ENCODE measurements around the gene RUNX1.

RUNX1 gene

DNA sequence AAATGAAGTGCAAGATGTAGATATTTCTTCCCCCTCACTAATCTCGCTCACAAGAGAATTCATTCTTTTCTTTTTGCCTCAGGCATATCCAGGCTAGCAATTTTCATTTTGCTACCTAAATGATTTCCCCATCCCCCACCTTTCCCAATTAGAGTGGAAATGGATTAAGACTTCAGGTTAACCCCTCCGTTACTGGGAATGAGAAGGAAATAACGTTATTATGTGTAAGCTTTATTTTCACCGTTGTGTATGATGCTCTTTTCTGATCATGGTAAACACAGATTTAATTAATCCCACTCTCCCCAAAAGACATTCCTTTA, 143.9 kb downstream of the RUNX1 start:
- no peak for ATAC-seq
- TF ChIP-seq CSDC2 (CRISPR knock-in tag; IDR thresholded peaks at IDR 0.05), result no peak
- TF ChIP-seq ZNF8 (CRISPR knock-in tag; IDR thresholded peaks at IDR 0.05), result no peak
- no peak for TF ChIP-seq TCF4 (CRISPR knock-in tag; IDR thresholded peaks at IDR 0.05; ENCODE audit: borderline replicate concordance)
- TF ChIP-seq, protein P1, sequence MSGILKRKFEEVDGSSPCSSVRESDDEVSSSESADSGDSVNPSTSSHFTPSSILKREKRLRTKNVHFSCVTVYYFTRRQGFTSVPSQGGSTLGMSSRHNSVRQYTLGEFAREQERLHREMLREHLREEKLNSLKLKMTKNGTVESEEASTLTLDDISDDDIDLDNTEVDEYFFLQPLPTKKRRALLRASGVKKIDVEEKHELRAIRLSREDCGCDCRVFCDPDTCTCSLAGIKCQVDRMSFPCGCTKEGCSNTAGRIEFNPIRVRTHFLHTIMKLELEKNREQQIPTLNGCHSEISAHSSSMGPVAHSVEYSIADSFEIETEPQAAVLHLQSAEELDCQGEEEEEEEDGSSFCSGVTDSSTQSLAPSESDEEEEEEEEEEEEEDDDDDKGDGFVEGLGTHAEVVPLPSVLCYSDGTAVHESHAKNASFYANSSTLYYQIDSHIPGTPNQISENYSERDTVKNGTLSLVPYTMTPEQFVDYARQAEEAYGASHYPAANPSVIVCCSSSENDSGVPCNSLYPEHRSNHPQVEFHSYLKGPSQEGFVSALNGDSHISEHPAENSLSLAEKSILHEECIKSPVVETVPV (CRISPR knock-in tag; IDR thresholded peaks at IDR 0.05), result no peak
- TF ChIP-seq CREB5 (CRISPR knock-in tag; IDR thresholded peaks at IDR 0.05; ENCODE audit: low read depth), result no peak
- no peak for TF ChIP-seq SNAI2 (CRISPR knock-in tag; IDR thresholded peaks at IDR 0.05)
- TF ChIP-seq ESRRG (CRISPR knock-in tag; IDR thresholded peaks at IDR 0.05), result no peak
- no peak for TF ChIP-seq BACH2 (CRISPR knock-in tag; IDR thresholded peaks at IDR 0.05; ENCODE audit: borderline replicate concordance)
- TF ChIP-seq ISL1 (CRISPR knock-in tag; IDR thresholded peaks at IDR 0.05), result no peak
- TF ChIP-seq PPARA (CRISPR knock-in tag; IDR thresholded peaks at IDR 0.05; ENCODE audit: borderline replicate concordance), result no peak
- no peak for TF ChIP-seq OSR1 (CRISPR knock-in tag; IDR thresholded peaks at IDR 0.05)
- TF ChIP-seq RARB (CRISPR knock-in tag; IDR thresholded peaks at IDR 0.05), result no peak
- TF ChIP-seq TSHZ2 (CRISPR knock-in tag; IDR thresholded peaks at IDR 0.05), result no peak
- TF ChIP-seq ZNF565 (CRISPR knock-in tag; conservative IDR thresholded peaks at IDR 0.05; ENCODE audit: low read depth), result no peak

- ATAC-seq, result no peak
- TF ChIP-seq PATZ1 (CRISPR knock-in tag; IDR thresholded peaks at IDR 0.05; ENCODE audit: borderline replicate concordance), result no peak
- TF ChIP-seq ZC3H10 (CRISPR knock-in tag; IDR thresholded peaks at IDR 0.05), result no peak
- no peak for TF ChIP-seq ZNF70 (CRISPR knock-in tag; IDR thresholded peaks at IDR 0.05)
- no peak for TF ChIP-seq RARB (CRISPR knock-in tag; IDR thresholded peaks at IDR 0.05)
- no peak for TF ChIP-seq ZNF565 (CRISPR knock-in tag; conservative IDR thresholded peaks at IDR 0.05; ENCODE audit: low read depth)
- no peak for TF ChIP-seq ESRRG (CRISPR knock-in tag; IDR thresholded peaks at IDR 0.05)
- TF ChIP-seq, protein P2, sequence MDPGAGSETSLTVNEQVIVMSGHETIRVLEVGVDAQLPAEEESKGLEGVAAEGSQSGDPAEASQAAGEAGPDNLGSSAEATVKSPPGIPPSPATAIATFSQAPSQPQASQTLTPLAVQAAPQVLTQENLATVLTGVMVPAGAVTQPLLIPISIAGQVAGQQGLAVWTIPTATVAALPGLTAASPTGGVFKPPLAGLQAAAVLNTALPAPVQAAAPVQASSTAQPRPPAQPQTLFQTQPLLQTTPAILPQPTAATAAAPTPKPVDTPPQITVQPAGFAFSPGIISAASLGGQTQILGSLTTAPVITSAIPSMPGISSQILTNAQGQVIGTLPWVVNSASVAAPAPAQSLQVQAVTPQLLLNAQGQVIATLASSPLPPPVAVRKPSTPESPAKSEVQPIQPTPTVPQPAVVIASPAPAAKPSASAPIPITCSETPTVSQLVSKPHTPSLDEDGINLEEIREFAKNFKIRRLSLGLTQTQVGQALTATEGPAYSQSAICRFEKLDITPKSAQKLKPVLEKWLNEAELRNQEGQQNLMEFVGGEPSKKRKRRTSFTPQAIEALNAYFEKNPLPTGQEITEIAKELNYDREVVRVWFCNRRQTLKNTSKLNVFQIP (CRISPR knock-in tag; IDR thresholded peaks at IDR 0.05; ENCODE audit: borderline replicate concordance, low read depth), result no peak
- TF ChIP-seq ZFP30 (CRISPR knock-in tag; IDR thresholded peaks at IDR 0.05), result no peak
- no peak for TF ChIP-seq BACH2 (CRISPR knock-in tag; IDR thresholded peaks at IDR 0.05; ENCODE audit: borderline replicate concordance)
- TF ChIP-seq, protein P1 (CRISPR knock-in tag; IDR thresholded peaks at IDR 0.05), result no peak
- no peak for TF ChIP-seq GLIS3 (CRISPR knock-in tag; IDR thresholded peaks at IDR 0.05)
- TF ChIP-seq ISL1 (CRISPR knock-in tag; IDR thresholded peaks at IDR 0.05), result no peak
- no peak for TF ChIP-seq ARNTL (CRISPR knock-in tag; IDR thresholded peaks at IDR 0.05; ENCODE audit: borderline replicate concordance, low read depth)
- TF ChIP-seq TSHZ2 (CRISPR knock-in tag; IDR thresholded peaks at IDR 0.05), result no peak
- no peak for TF ChIP-seq TOX (CRISPR knock-in tag; IDR thresholded peaks at IDR 0.05; ENCODE audit: borderline replicate concordance)
- no peak for TF ChIP-seq CREB5 (CRISPR knock-in tag; IDR thresholded peaks at IDR 0.05; ENCODE audit: low read depth)
- no peak for TF ChIP-seq ZNF8 (CRISPR knock-in tag; IDR thresholded peaks at IDR 0.05)
- no peak for TF ChIP-seq SNAI2 (CRISPR knock-in tag; IDR thresholded peaks at IDR 0.05)
- no peak for TF ChIP-seq TCF4 (CRISPR knock-in tag; IDR thresholded peaks at IDR 0.05; ENCODE audit: borderline replicate concordance)
- no peak for TF ChIP-seq PPARA (CRISPR knock-in tag; IDR thresholded peaks at IDR 0.05; ENCODE audit: borderline replicate concordance)
Measured at GRCh38 chr21:34904526-34905217, 144.4 kb downstream of the RUNX1 start.

All from SK-N-SH treated with all-trans-retinoic acid at 6 μM for 48 hours (cell line).